Measurements from ENCODE around the gene TRIL.

TRIL gene

DNA sequence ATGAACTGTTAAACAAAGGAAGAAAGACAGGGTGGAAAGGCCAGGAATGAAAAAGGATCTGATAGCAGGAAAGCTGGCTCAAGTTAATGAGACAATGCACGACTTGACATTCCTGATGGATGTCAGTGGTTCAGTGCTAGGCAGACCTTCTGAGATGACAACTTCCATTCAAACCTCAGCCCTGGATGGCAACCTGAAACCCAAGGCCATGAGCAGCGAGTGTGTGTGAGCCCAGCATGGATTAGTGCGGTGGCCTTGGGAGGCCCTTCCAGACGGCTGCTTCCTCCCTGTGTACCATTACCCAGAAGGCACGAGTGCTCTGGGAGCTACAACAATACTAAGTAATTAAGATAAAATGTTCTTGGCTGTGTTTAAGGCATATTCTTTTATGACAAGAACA is 18.8 kb downstream of the TRIL start:
- ATAC-seq: no peak

DNA sequence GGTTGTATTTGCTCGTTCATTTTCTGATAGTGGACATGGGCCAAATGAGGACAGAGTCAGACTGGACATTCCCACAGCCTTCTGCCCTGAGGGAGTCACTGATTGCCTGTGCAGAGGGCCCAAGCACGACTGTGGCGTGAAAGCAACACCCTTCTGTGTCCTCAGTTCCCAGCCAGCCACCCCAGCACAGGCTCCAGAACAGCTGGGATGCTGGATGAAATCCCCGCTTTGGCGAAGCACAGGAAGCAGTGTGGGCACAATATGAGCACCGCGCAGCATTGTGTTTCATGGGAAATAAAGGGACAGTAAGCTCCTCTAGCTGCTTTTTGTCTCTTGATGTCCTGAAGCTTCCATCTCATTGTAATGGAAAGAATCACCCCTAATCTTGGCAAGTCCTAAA is 20.5 kb downstream of the TRIL start:
- ATAC-seq: no peak

DNA sequence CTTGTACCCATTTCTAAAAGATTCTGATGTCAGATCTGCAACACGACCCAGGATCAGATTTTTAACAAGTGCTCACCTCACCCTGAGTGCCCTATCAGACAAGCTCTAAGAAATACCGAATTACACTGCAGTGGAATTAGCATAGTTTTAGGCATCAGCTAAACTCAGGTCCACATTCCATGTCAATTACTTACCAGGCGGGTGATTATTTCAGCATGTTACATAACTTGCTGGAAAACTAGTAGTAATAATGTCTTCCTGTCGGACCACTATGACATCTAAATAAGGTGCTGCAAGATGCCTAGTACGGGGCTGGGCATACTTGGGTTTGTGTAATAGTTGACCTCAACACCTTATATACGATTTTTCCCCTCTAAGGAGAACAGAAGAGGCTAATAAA is 21.0 kb downstream of the TRIL start:
- no peak for ATAC-seq

DNA sequence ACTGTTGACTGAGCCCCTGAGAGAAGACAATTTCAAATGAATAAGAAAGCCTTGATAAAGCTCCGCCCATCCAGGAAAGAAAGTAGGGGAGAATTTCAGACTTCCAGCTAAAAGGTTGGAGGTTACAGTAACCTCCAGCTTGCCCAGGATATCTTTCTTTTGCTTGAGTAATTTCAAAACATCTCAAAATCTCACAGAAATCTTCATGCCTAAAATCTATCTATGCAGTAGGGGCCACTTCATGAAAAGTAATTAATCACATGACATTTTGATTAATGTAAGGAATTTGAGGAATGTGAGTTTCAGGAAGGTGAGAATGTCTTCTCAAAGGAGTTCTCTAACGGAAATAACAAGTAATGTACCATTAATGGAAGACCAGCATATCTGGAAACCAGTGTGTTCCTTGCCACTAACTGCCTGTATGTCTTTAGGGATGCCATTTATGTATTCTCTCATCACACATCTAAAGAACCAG is 24.2 kb downstream of the TRIL start:
- ATAC-seq: no peak

DNA sequence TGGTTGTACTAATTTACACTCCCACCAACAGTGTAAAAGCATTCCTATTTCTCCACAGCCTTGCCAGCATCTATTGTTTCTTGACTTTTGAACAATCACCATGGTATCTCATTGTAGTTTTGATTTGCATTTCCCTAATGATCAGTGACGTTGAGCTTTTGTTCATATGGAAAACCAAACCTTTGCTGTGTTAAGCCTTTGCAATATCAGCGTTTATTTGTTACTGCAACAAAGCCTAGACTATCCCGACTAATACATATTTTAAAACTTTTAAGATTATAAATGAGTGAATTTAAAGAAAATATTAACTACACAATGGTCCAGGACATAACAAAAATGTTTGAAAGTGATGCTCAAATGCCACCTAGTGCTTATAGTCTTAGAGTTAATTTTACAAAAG is 26.6 kb downstream of the TRIL start:
- ATAC-seq: no peak

DNA sequence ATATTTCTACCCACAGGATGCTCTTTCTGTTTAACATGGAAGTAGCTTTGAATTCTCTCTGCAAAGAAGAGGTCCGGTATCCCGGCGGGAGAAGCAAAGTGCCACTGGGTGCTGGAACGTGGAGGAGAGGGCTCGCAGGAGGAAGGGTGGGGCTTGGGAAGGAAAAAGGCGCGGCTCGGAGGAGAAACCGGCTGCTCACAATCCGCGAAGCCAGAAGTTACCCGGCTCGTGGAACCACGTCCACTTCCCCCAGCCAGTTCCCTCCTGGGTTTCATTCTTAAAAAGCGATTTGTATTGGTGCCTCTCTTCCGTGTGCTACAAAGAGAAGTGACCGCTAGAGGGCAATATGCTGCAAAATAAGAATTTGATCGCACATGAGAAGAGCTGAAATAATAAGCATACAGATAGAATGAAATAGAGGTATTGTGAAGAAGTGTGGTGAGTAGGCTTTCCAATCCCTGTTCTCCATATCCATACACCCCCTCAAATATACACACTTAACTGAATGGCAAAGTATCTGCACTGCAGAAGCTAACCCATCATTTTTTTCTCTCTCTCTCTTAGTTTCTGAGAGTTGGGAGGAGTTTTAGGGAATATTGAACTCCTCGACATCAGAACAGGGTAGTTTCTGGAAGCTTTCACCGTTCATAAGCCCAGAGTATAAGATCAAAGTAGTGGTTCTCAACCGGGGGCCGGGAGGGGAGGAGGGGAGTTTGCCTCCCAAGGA is 31.1 kb downstream of the TRIL start:
- ATAC-seq: peak; percentile 76 to 80

DNA sequence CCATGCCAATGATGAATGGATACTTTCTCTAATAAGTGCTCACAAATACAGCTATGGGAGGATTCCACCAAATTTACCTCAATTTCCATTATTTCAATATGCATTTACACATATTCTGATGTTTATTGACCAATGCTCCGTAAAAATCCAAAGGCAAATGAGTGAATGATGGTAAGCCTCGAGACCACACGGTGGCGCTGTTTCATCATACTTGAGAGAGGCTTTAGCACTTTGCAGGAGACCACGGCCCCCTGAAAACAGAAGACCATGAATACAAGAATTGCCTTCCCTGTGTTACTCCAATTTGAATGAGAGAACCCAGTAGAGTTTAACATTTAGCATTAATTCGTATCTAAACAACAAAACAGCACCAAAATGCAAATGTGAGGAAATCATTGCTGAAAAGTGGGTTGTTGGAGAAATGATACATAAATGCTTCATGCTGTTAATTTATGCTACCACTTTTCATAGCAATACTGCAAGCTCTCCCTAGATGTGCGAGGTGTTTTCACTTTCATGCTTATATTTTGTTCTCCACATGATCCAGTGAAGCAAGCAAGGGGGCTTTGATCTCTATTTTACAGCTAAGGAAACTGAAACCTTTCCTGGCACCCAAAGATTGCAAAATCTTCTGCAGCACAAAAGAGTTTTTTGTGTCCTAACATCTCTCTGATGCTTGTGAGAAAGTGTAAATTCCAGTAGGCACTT is 35.4 kb downstream of the TRIL start:
- no peak for ATAC-seq

DNA sequence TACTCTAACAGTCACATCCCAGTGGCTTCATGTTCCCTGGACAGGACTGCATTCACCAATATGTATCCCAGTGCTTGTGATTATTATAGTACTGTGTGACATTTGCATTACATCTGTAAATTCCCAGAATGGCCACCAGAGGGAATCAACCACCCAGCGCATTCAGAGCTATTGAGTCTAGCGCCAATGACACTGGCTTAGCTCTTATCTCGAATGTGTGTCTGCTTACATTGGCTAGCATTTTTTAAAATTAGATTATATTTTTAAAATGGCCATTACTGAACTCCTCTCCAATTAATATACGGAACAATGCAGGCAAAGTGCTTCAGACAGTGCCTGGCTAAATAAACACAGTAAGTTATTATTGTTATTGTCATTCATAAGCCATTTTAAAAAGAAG is 36.3 kb downstream of the TRIL start:
- ATAC-seq: peak; percentile 53 to 71

DNA sequence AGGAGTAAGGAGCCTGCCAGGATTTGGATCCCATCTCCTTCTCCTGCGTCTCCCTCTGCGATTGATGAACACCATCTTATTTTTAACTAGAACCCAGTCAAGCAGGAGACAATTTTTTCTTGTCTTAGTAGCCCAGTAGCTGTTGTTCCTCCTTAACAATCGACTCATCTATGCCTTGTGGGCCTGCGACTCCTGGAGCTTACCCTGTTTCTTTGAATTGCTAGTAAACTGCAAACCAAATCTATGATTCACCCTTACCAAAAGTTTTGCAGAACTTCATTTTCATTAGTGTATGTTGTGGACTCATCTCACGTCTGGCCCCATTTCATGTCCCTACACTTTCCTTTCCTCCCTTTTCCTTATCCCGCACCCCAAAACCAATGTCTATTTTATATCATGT is 37.7 kb downstream of the TRIL start:
- no peak for ATAC-seq

DNA sequence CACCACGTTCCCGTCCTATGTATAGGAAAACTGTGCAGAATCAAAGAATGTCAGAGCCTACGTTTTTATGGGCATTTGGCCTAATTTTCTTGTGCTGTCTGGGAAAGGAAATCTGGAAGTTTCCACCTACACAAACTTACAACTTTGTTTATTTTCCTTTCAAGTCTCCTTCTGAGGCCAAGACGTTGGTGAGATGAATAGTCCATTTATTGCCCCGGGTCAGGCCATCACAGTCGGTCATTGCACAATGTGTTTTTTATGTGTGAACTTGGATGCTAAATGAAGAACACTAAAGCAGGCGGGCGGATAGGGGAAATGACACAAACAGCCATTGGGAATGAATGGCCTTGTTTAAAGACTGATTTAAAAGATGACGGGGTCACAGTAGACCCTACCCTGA is 38.6 kb downstream of the TRIL start:
- no peak for ATAC-seq

DNA sequence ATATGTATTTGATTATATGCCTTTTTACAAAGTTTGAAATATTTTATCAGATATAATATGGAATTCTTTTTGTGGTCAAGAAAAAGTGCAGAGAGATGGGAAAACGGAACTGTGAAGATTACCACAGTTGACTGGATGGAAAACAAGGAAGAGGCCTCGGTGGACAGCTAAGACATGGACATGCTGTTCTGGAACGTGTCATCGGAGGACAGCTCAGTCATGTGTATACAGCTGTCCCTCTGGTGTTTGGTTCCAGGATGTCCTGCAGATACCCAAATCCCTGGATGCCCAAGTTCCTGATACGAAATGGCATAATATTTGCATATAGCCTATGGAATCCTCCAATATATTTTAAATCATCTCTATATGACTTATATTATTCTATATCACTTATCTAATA is 49.4 kb downstream of the TRIL start:
- no peak for ATAC-seq

DNA sequence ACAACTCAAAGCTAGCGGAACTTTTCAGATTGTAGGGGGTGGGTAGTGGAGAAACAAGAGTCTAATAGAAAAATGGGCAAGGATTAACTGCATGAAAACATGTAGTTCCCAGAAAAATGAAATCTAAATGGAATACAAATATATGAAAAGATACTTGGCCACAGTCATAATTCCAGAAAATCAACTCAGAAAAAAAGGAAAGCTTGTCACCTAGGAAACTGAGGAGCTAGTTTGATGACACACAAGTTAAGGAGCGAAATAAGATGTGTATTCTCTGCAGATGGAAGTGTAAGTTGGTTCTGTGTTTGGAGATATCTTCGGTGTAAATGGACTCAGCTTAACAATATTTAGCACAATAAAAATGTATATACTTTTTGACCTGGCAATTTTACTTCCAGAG is 52.7 kb downstream of the TRIL start:
- no peak for ATAC-seq

DNA sequence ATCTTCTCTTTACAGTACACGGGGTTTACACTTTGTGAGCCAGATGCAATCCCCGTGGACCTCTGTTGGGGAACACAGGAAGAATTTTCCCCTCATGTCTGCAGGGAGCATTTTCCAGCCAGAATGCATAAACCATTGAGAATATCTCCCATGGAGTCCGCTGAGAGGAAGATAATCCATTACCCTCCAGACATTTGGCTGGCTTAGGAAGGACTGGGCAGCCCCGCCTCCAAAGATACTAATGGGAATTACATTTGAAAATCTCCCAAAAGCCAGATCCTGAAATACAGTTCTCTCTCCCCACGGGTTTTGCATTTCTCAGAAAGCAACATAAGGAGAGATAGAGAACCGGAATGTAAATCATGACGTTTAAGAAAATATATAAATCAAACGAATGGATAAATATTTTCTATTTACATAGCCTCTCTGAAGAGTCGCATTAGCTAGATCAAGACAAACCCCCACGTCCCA is 53.5 kb downstream of the TRIL start:
- no peak for ATAC-seq

DNA sequence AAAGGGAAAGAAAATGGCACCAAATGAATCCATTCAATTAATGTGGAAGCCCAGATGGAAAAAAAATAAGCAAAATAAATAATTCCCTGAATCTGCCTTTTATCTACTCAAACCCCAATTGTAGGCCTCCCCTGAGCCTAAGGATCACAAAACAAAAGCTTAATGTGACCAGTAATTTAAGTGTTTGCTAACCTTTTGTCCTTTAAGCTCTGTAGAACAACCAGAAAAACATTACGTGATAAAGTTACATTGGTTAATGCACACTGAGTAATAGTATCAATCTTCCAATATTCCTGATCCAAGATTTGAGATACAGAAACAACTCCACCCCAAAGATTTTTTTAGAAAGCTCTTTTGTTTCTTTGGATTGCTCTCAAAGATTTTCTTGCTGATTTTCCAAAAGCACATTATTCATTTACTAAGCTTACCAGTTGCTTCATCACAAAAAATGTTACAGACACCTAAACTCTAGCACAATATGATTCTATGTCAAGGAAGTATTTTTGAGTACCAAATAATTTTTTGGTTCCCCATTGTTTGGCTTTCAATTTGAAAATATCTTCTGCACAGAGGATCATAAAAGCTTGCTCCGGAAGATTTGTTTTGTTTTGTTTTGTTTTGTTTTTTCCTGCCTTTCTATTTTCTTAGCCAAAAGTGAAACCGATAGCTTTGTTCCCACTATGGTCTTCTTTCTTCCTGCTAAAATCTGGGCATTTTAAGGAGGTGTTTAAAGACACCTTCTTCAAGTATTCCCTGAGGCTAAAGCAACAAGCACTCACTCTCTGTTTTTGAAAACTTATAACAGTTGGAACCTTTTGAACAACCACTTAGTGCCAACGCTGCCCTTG is 54.2 kb downstream of the TRIL start:
- ATAC-seq: no peak
